ENCODE data around the gene CD47.

CD47 gene

GRCh38 chr3:108125153-108125543, 34.3 kb upstream of the CD47 start:
- DNase-seq (ENCODE audit: low read depth), result no peak
- TF ChIP-seq CTCF (conservative IDR thresholded peaks at IDR 0.05; ENCODE audit: low read depth, low read length), result no peak
- H3K4me3 ChIP-seq (ENCODE audit: low read depth, low read length), result no peak overlapping the region

DNA sequence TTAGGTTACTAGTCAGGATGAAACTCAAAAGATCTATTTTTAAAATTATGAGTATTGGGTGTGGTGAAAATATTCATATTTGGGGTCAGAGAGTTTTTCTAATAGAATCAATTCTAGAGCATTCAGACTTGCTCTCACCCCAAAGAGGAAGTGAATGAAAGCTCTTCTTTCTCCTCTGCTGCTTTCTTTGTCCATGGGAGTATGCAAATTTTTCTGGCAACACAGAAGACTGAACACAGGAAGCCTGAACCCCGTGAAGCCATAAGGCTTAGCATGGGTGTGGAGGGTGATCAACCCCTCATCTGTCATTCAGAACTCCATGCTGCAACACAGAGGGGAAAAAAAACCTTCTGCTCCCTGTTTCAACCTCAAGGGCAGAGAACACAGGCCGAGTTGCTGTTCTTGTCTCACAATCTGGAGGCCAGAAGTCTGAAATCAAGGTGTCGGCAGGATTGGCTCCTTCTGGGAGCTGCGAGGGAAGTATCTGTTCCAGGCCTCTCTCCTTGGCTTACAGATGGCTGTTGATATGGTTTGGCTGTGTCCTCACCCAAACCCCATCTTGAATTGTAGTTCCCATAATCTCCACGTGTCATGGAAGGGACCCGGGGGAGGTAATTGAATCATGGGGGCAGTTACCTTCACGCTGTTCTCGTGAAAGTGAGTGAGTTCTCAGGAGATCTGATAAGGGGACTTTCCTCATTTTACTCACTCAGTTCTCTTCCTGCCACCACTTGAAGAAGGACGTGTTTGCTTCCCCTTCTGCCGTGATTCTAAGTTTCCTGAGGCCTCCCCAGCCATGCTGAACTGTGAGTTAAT, 33.7 kb upstream of the CD47 start:
- TF ChIP-seq CTCF (conservative IDR thresholded peaks at IDR 0.05; ENCODE audit: low read depth, low read length), result no peak
- no peak for DNase-seq (ENCODE audit: low read depth)
- no peak overlapping the region for H3K4me3 ChIP-seq (ENCODE audit: low read depth, low read length)

- no peak for TF ChIP-seq CTCF (conservative IDR thresholded peaks at IDR 0.05; ENCODE audit: low read depth, low read length)
- no peak overlapping the region for H3K4me3 ChIP-seq (ENCODE audit: low read depth, low read length)
- DNase-seq (ENCODE audit: low read depth), result no peak
These were observed 32.5 kb upstream of the CD47 start for GRCh38 chr3:108123326-108123725.

DNA sequence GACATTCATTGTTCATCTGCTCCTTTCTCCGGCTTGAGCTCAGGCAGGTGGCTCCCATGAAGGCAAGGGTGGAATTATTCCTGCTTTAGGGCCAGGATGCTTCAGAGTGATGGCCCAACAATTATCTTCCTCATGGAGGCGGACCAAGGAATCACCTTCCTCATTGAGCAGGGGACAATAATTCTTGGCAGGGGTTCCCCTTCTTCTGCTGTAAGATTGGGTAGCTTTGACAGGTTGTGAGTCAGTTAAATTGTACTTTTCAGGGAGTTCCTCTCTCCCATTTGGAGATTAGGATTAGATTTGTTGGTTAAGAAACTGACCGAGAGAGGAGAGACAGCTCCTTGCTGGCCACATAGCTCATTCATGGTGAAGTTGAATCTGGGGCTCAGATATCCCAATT, 31.4 kb upstream of the CD47 start:
- DNase-seq (ENCODE audit: low read depth), result no peak
- no peak overlapping the region for H3K4me3 ChIP-seq (ENCODE audit: low read depth, low read length)
- no peak for TF ChIP-seq CTCF (conservative IDR thresholded peaks at IDR 0.05; ENCODE audit: low read depth, low read length)

- H3K4me3 ChIP-seq (ENCODE audit: low read depth, low read length), result no peak overlapping the region
- DNase-seq (ENCODE audit: low read depth), result no peak
- no peak for TF ChIP-seq CTCF (conservative IDR thresholded peaks at IDR 0.05; ENCODE audit: low read depth, low read length)
These were observed 28.7 kb upstream of the CD47 start for GRCh38 chr3:108119398-108120104.

- no peak for DNase-seq (ENCODE audit: low read depth)
- no peak for TF ChIP-seq CTCF (conservative IDR thresholded peaks at IDR 0.05; ENCODE audit: low read depth, low read length)
- no peak overlapping the region for H3K4me3 ChIP-seq (ENCODE audit: low read depth, low read length)
These were observed 27.4 kb upstream of the CD47 start for GRCh38 chr3:108118038-108118768.
